WTC11 (cell line): Measurements from ENCODE around the gene GAK. TPM values are rescaled to one million over a fixed set of nuclear protein-coding genes. Genes with fewer than 3 reads are reported as not detected.

Experiments used
- ATAC-seq: fragments of 200-7000 bp; cut with Tn5 transposase; 2 replicates; pipeline ENCODE4 v1.10.0; 2021; ENCODE audit warnings: mild to moderate bottlenecking, moderate library complexity
- CTCF ChIA-PET: fragments of 300-600 bp; sonication (Branson Sonifier 250); formaldehyde crosslinking; loops from one replicate; lab custom pipeline; 2021; ENCODE audit warnings: antibody characterized with exemption; lab: Charles Lee
- POLR2A ChIA-PET: fragments of 350-600 bp; sonication (Branson Sonifier 250); formaldehyde crosslinking; loops from one replicate; lab custom pipeline; 2021; ENCODE audit warnings: antibody characterized with exemption; lab: Charles Lee
- DNase-seq: peaks from one replicate; pipeline ENCODE4 v3.0.0; 2021; ENCODE audit warnings: low spot score
- H3K27ac Mint-ChIP-seq: 2 replicates; pipeline ENCODE4 v1.8.0; 2021; ENCODE audit warnings: mixed read lengths
- H3K27me3 Mint-ChIP-seq: 2 replicates; pipeline ENCODE4 v1.8.0; 2021; ENCODE audit warnings: low read depth, mild to moderate bottlenecking, moderate library complexity, mixed read lengths
- H3K36me3 Mint-ChIP-seq: 2 replicates; pipeline ENCODE4 v1.8.0; 2021; ENCODE audit warnings: mixed read lengths
- H3K4me1 Mint-ChIP-seq: 2 replicates; pipeline ENCODE4 v1.8.0; 2022; ENCODE audit warnings: mixed read lengths
- H3K4me3 Mint-ChIP-seq: 2 replicates; pipeline ENCODE4 v1.8.0; 2021; ENCODE audit warnings: mild to moderate bottlenecking, moderate library complexity, mixed read lengths
- H3K9me3 Mint-ChIP-seq: 2 replicates; pipeline ENCODE4 v1.8.0; 2021; ENCODE audit warnings: mixed read lengths
- CBFB ChIP-seq: sonication (generic); formaldehyde crosslinking; IDR thresholded peaks from 2 replicates; pipeline ENCODE4 v1.8.1; 2022; ENCODE audit warnings: mild to moderate bottlenecking, low read depth, missing genetic modification reagents
- CREM ChIP-seq: sonication (generic); formaldehyde crosslinking; IDR thresholded peaks from 2 replicates; pipeline ENCODE4 v1.8.1; 2022; ENCODE audit warnings: mild to moderate bottlenecking, missing genetic modification reagents, moderate library complexity
- GRHL2 ChIP-seq: fragments of 250-450 bp; sonication (Bioruptor Pico); IDR thresholded peaks from 2 replicates; pipeline ENCODE4 v1.8.0; 2022; ENCODE audit warnings: mild to moderate bottlenecking, moderate library complexity; ENCODE audit not compliant: insufficient replicate concordance, severe bottlenecking
- IRF2 ChIP-seq: sonication (generic); formaldehyde crosslinking; IDR thresholded peaks from 2 replicates; pipeline ENCODE4 v1.8.0; 2022; ENCODE audit warnings: low read depth, missing genetic modification reagents, borderline replicate concordance
- NR2C2 ChIP-seq: sonication (generic); formaldehyde crosslinking; IDR thresholded peaks from 2 replicates; pipeline ENCODE4 v1.8.0; 2022; ENCODE audit warnings: mild to moderate bottlenecking, missing genetic modification reagents
- SOX15 ChIP-seq: fragments of 250-450 bp; sonication (Bioruptor Pico); IDR thresholded peaks from 2 replicates; pipeline ENCODE4 v1.9.0; 2021; ENCODE audit warnings: mild to moderate bottlenecking
- TEAD1 ChIP-seq: sonication (generic); formaldehyde crosslinking; IDR thresholded peaks from 2 replicates; pipeline ENCODE4 v1.8.0; 2022; ENCODE audit warnings: mild to moderate bottlenecking, missing genetic modification reagents
- ZNF121 ChIP-seq: sonication (generic); formaldehyde crosslinking; IDR thresholded peaks from 2 replicates; pipeline ENCODE4 v1.8.0; 2023; ENCODE audit warnings: missing genetic modification reagents
- ZNF232 ChIP-seq: sonication (generic); formaldehyde crosslinking; IDR thresholded peaks from 2 replicates; pipeline ENCODE4 v1.8.0; 2022; ENCODE audit warnings: mild to moderate bottlenecking, missing genetic modification reagents
- ZNF317 ChIP-seq: sonication (generic); formaldehyde crosslinking; IDR thresholded peaks from 2 replicates; pipeline ENCODE4 v1.8.1; 2023; ENCODE audit warnings: low read depth, mild to moderate bottlenecking, moderate library complexity, missing genetic modification reagents, borderline replicate concordance
- total RNA-seq: library from RNA; stranded (reverse); gene quantifications from 3 replicates; pipeline ENCODE4 v1.2.3, GENCODE V29; 2021
- TF ChIP-seq, protein P1 (sequence below): sonication (generic); formaldehyde crosslinking; IDR thresholded peaks from 2 replicates; pipeline ENCODE4 v1.8.0; 2023; ENCODE audit warnings: missing genetic modification reagents
- TF ChIP-seq, protein P2 (sequence below): sonication (generic); formaldehyde crosslinking; IDR thresholded peaks from 2 replicates; pipeline ENCODE4 v1.8.0; 2022; ENCODE audit warnings: mild to moderate bottlenecking, missing genetic modification reagents
- TF ChIP-seq, protein P3 (sequence below): sonication (generic); formaldehyde crosslinking; IDR thresholded peaks from 2 replicates; pipeline ENCODE4 v1.8.1; 2023; ENCODE audit warnings: mild to moderate bottlenecking, missing genetic modification reagents, borderline replicate concordance
- TF ChIP-seq, protein P4 (sequence below): sonication (generic); formaldehyde crosslinking; IDR thresholded peaks from 2 replicates; pipeline ENCODE4 v1.8.1; 2022; ENCODE audit warnings: mild to moderate bottlenecking, missing genetic modification reagents, moderate library complexity, borderline replicate concordance
- TF ChIP-seq, protein P5 (sequence below): sonication (generic); formaldehyde crosslinking; IDR thresholded peaks from 2 replicates; pipeline ENCODE4 v1.8.1; 2022; ENCODE audit warnings: missing genetic modification reagents, borderline replicate concordance

The GAK gene
- total RNA-seq, 1 experiment from 2014 or later: 121 TPM

DNA sequence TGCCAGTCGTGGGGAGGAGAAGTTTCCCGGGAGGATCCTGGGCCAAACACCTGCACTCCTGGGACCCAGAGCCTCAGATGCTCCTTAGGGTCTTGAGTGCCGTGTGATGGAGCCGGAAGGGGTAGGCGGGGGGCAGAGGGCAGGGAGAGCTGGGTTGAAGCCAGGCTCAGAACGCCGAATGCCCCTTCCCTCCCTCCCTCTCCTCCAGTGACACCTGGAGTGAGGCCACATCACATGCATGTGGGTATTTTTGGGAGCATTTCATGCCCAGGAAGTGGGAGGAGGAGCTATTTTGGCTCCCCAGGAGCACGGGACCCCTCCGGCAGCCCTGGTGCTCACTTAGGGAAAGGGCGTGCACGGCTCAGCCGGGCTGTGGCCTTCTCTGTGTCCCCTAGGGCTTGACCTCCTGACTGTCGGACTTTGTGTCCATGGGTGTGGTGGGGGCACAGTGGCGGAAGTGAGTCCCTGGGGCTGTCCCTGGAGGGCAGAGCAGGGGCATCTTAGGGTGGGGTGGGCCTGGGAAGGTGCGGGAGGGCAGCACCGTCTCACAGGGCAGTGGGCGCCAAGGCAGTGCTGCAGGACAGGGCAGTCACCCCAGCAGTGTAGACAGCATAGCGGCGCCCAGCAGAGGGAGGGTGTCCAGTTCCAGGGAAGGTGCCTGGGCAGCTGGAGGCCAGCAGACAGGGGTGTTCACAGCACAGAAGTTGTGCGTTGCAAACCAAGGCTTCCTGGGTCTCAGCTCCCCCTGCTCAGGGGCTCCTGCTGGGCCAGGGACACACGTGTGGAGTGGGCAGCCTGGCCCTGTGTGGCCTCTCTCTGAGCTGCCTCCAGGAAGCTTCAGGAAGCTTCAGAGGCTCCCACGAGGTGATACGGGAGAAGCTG, 101.3 kb downstream of the GAK start:
- TF ChIP-seq, protein P1, sequence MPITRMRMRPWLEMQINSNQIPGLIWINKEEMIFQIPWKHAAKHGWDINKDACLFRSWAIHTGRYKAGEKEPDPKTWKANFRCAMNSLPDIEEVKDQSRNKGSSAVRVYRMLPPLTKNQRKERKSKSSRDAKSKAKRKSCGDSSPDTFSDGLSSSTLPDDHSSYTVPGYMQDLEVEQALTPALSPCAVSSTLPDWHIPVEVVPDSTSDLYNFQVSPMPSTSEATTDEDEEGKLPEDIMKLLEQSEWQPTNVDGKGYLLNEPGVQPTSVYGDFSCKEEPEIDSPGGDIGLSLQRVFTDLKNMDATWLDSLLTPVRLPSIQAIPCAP (CRISPR knock-in tag): no peak
- TF ChIP-seq, protein P2, sequence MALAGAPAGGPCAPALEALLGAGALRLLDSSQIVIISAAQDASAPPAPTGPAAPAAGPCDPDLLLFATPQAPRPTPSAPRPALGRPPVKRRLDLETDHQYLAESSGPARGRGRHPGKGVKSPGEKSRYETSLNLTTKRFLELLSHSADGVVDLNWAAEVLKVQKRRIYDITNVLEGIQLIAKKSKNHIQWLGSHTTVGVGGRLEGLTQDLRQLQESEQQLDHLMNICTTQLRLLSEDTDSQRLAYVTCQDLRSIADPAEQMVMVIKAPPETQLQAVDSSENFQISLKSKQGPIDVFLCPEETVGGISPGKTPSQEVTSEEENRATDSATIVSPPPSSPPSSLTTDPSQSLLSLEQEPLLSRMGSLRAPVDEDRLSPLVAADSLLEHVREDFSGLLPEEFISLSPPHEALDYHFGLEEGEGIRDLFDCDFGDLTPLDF: no peak
- TF ChIP-seq, protein P3, sequence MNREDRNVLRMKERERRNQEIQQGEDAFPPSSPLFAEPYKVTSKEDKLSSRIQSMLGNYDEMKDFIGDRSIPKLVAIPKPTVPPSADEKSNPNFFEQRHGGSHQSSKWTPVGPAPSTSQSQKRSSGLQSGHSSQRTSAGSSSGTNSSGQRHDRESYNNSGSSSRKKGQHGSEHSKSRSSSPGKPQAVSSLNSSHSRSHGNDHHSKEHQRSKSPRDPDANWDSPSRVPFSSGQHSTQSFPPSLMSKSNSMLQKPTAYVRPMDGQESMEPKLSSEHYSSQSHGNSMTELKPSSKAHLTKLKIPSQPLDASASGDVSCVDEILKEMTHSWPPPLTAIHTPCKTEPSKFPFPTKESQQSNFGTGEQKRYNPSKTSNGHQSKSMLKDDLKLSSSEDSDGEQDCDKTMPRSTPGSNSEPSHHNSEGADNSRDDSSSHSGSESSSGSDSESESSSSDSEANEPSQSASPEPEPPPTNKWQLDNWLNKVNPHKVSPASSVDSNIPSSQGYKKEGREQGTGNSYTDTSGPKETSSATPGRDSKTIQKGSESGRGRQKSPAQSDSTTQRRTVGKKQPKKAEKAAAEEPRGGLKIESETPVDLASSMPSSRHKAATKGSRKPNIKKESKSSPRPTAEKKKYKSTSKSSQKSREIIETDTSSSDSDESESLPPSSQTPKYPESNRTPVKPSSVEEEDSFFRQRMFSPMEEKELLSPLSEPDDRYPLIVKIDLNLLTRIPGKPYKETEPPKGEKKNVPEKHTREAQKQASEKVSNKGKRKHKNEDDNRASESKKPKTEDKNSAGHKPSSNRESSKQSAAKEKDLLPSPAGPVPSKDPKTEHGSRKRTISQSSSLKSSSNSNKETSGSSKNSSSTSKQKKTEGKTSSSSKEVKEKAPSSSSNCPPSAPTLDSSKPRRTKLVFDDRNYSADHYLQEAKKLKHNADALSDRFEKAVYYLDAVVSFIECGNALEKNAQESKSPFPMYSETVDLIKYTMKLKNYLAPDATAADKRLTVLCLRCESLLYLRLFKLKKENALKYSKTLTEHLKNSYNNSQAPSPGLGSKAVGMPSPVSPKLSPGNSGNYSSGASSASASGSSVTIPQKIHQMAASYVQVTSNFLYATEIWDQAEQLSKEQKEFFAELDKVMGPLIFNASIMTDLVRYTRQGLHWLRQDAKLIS: no peak
- TF ChIP-seq CREM (CRISPR knock-in tag) (no peak), ZNF121 (CRISPR knock-in tag) (no peak), GRHL2 (CRISPR knock-in tag) (no peak), SOX15 (CRISPR knock-in tag) (no peak), NR2C2 (CRISPR knock-in tag) (no peak), ZNF317 (CRISPR knock-in tag) (no peak), TEAD1 (CRISPR knock-in tag) (no peak), ZNF232 (no peak), CBFB (no peak), IRF2 (CRISPR knock-in tag) (no peak)
- TF ChIP-seq, protein P4, sequence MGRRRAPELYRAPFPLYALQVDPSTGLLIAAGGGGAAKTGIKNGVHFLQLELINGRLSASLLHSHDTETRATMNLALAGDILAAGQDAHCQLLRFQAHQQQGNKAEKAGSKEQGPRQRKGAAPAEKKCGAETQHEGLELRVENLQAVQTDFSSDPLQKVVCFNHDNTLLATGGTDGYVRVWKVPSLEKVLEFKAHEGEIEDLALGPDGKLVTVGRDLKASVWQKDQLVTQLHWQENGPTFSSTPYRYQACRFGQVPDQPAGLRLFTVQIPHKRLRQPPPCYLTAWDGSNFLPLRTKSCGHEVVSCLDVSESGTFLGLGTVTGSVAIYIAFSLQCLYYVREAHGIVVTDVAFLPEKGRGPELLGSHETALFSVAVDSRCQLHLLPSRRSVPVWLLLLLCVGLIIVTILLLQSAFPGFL (CRISPR knock-in tag): no peak
- TF ChIP-seq, protein P5, sequence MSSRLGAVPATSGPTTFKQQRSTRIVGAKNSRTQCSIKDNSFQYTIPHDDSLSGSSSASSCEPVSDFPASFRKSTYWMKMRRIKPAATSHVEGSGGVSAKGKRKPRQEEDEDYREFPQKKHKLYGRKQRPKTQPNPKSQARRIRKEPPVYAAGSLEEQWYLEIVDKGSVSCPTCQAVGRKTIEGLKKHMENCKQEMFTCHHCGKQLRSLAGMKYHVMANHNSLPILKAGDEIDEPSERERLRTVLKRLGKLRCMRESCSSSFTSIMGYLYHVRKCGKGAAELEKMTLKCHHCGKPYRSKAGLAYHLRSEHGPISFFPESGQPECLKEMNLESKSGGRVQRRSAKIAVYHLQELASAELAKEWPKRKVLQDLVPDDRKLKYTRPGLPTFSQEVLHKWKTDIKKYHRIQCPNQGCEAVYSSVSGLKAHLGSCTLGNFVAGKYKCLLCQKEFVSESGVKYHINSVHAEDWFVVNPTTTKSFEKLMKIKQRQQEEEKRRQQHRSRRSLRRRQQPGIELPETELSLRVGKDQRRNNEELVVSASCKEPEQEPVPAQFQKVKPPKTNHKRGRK (CRISPR knock-in tag): no peak
- ATAC-seq: no peak
- no peak for DNase-seq
- Mint-ChIP-seq H3K4me3 (no peak overlapping the region), H3K27me3 (peaks cover 22% of the 10 kb centered on the region), H3K36me3 (no peaks in the 10 kb centered on the region), H3K27ac (no peak overlapping the region), H3K4me1 (no peaks in the 10 kb centered on the region), H3K9me3 (no peaks in the 10 kb centered on the region)
- ChIA-PET POLR2A (no interaction called here), CTCF (interaction anchor here (1.0 to 2.2 kb wide), 3 partner anchors 46 to 525 kb away, joined by 3 to 7 read pairs (median 4); no protein-coding TSS in a partner anchor)
